Spinal cord (tissue), 10 donors: ENCODE data around the gene VGLL3. TPM values are rescaled to one million over a fixed set of nuclear protein-coding genes. Genes with fewer than 3 reads are reported as not detected.

ENCODE experiments used
- DNase-seq, 6 donors: peaks; one replicate each; pipeline versions ENCODE4 v3.0.0 to v3.0.0-alpha.2; 2013 to 2015; ENCODE audit warnings: low spot score in 6 of 6, low read depth in 4 of 6
- H3K27ac ChIP-seq: one replicate; pipeline ENCODE4 v1.5.1; 2013; ENCODE audit warnings: low read depth, low read length, control low read depth
- H3K27me3 ChIP-seq: one replicate; pipeline ENCODE4 v1.6.1; 2013; ENCODE audit warnings: low read length; ENCODE audit not compliant: control insufficient read depth, insufficient read depth
- H3K36me3 ChIP-seq: one replicate; pipeline ENCODE4 v1.6.1; 2013; ENCODE audit warnings: low read length; ENCODE audit not compliant: control insufficient read depth, insufficient read depth
- H3K4me1 ChIP-seq: one replicate; pipeline ENCODE4 v1.6.1; 2013; ENCODE audit warnings: low read length; ENCODE audit not compliant: control insufficient read depth, insufficient read depth
- H3K4me3 ChIP-seq: one replicate; pipeline ENCODE4 v1.5.1; 2013; ENCODE audit warnings: low read depth, low read length, control low read depth
- H3K9me3 ChIP-seq: one replicate; pipeline ENCODE4 v1.6.1; 2013; ENCODE audit warnings: low read length; ENCODE audit not compliant: control insufficient read depth, insufficient read depth
- WGBS: methylation state at CpG from one replicate; pipeline ENCODE4 v1.1.5; 2013; ENCODE audit warnings: missing lambda C conversion rate; ENCODE audit not compliant: insufficient coverage; 5-methylcytosine and 5-hydroxymethylcytosine counted together
- polyA plus RNA-seq, 2 donors: library from polyadenylated mRNA; unstranded; fragments of 120-200 nt; gene quantifications; one replicate each; pipeline ENCODE4 v1.2.1, GENCODE V29; 2013; ENCODE audit not compliant: insufficient read length in 2 of 2
- total RNA-seq, 2 donors: library from RNA; depleted of rRNA in 1 of 2; stranded (reverse); fragments of 120-200 nt in 1 of 2; fragments of >200 nt in 1 of 2; gene quantifications; one replicate each; pipeline versions ENCODE4 v1.2.3 to v1.2.4, GENCODE V29; 2013 to 2014
- donor health status: healthy.

The VGLL3 gene
- total and polyA plus RNA-seq, 4 donors, result 2.8 to 17.5 (median 5.3) TPM

DNA sequence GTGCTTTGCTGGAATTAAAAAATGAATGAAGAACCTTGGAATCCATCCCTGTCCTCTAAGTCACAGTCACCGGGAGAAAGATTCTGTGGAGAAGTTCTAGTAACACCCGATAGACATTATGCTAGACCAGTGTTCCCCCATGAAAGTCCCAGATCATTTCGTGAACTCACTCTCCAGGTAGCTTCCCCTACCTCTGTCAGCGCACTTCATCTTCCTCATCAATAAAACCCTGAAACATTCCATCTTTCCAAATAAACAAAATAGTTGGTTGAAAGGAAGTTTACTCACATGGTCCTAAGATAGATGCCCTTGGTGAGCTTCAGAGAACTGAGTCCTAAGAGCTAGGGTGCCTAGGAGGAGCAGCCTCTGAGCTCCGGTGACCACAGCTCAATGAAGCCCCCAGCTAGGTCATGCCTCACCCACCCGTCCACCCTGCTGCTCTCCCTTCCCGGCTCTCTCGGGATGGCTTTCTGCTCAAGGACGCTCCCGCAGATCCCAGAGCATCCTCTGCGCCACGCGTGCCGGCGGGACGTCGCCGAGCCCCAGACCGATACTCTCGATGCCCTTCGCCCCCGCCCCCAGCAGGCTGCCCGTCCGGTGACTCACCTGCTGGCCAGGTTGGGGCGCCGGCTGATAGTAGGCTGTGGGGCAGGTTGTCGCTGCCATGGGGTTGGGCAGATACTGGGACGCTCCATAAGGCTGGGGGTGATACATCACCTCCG lies 776 bp downstream of the VGLL3 start:
- peaks cover 5% of the 10 kb centered on the region for H3K4me1 ChIP-seq
- no peaks in the 10 kb centered on the region for H3K36me3 ChIP-seq
- peaks cover 15% of the 10 kb centered on the region for H3K27me3 ChIP-seq
- under 1% methylated on average over 25 of the region's 29 CpGs for WGBS
- no peaks in the 10 kb centered on the region for H3K9me3 ChIP-seq
- peak overlapping the region; percentile 82 for H3K27ac ChIP-seq
- peak overlapping the region; percentile 69 for H3K4me3 ChIP-seq
- DNase-seq, result peak in 1 of 6 donors; percentile 16

DNA sequence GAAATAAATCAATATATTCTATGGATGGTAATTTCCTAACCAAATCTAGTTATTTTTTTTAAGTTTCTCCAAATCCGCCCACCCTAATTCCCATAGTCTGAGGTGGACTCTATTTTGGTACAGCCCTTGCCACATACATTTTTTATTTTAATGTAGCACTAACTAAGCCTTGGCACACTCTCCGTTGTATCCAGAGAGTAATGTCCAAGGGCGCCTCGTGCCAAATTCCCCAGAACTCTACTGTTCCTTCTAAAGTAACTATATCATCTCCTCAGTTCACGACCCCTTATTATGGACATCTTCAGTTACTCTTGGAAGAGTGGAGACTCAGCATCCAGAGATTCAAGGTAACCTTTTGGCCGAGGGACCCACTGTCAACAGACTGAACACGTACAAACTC lies 1.3 kb downstream of the VGLL3 start:
- H3K9me3 ChIP-seq, result no peaks in the 10 kb centered on the region
- peak overlapping the region; percentile 69 for H3K4me3 ChIP-seq
- no peak for DNase-seq
- peaks cover 5% of the 10 kb centered on the region for H3K4me1 ChIP-seq
- no peaks in the 10 kb centered on the region for H3K36me3 ChIP-seq
- no peak overlapping the region for H3K27ac ChIP-seq
- H3K27me3 ChIP-seq, result peaks cover 15% of the 10 kb centered on the region
- WGBS, result 90% methylated on average over 2 of the region's 7 CpGs

DNA sequence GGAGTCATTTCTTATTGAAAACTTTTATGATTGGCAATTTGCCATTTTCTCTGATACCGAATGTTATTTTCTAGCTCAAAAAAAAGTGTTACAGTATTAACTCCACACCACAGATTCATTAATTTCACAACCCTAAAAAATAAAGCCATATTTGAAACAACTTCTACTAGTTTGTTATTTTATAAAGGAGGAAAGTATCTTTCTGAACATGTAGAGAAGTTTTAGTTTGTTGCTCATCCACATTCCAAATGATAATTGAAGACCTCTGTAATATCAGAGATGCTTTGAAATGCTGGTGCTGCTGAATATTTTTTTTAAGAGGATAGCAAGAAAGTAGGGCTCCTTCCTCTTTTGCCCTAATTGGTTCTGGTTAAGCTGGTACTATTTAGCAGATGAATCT lies 1.9 kb downstream of the VGLL3 start:
- Histone ChIP-seq H3K27ac (no peak overlapping the region), H3K36me3 (no peaks in the 10 kb centered on the region), H3K4me3 (peak overlapping the region; percentile 69), H3K9me3 (no peaks in the 10 kb centered on the region), H3K27me3 (peaks cover 15% of the 10 kb centered on the region), H3K4me1 (peaks cover 5% of the 10 kb centered on the region)
- no peak for DNase-seq
- WGBS, result no CpG with 5 or more reads among the region's 1 CpG

DNA sequence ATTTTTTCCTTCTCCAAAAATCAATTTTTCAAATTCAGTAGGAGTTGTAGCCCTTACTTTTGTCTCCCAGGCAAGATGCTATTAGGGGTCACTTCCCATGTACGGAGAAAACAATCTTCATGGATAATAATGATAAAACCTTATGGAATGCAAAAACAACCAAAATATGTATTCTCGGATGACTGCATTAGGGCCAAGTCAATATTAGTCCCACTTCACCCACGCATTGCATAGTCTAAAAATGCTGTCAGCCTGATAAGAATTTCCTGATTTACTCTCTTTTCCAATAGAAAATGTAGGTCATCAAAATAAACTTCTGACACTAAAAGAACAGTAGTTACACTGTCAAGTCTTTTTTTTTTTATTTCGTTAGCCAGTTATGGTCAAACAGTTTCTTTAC lies 2.7 kb downstream of the VGLL3 start:
- Histone ChIP-seq H3K9me3 (no peaks in the 10 kb centered on the region), H3K4me1 (peaks cover 5% of the 10 kb centered on the region), H3K27ac (no peak overlapping the region), H3K36me3 (no peaks in the 10 kb centered on the region), H3K27me3 (peaks cover 13% of the 10 kb centered on the region), H3K4me3 (no peak overlapping the region)
- 100% methylated on average over 1 of the region's 4 CpGs for WGBS
- DNase-seq, result no peak

DNA sequence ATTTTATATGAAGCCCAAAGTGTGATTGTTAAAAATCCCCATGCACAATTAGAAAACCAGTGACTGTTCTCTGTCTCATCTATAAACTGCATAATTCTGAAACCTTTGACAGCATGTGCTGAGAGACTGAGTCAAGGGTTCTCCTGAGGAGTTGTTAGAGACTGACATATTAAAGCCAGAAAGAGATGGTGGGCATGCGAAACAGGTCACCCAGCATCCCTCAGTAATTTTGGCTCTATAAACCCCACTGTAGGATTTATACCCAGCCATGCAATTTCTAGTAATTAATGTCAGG lies 3.6 kb downstream of the VGLL3 start:
- no CpG with 5 or more reads among the region's 1 CpG for WGBS
- H3K9me3 ChIP-seq, result no peaks in the 10 kb centered on the region
- DNase-seq, result no peak
- H3K36me3 ChIP-seq, result no peaks in the 10 kb centered on the region
- no peak overlapping the region for H3K4me3 ChIP-seq
- peaks cover 13% of the 10 kb centered on the region for H3K27me3 ChIP-seq
- H3K4me1 ChIP-seq, result peaks cover 5% of the 10 kb centered on the region
- no peak overlapping the region for H3K27ac ChIP-seq

DNA sequence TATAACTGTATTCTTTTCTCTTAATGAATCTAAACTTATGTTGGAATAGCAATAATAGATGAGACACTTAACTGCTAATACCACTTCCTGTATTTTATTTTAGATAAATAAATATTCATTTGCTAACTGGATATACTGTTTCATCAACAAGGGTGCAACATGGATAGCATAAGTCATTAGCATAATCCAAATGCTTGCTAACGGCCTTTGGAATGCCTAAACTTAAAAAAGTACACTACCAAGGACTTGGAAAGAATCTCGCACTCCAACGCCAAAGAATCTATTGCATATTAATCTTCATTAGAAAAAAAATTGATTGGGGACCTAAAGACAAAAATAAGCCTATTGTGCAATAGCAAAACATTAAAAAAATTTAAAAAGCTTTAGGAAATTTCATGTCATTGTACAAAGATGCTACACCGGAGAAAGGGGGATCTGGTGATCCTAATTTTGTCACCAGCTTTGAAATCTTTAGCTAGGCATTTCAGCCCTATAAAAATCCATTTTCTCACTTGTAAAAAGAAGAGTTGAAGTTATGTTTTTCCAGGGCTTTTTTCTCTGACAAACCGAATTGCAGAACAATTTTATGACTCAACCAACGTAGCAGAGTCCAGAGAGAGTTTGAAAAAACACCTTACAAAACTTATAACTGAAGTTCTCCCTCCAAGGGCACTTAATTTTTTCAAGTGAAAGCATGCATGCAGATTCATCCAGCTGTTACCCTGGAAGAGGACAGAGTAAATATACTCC lies 4.1 kb downstream of the VGLL3 start:
- H3K27ac ChIP-seq, result no peak overlapping the region
- H3K4me3 ChIP-seq, result no peak overlapping the region
- no CpG with 5 or more reads among the region's 6 CpGs for WGBS

DNA sequence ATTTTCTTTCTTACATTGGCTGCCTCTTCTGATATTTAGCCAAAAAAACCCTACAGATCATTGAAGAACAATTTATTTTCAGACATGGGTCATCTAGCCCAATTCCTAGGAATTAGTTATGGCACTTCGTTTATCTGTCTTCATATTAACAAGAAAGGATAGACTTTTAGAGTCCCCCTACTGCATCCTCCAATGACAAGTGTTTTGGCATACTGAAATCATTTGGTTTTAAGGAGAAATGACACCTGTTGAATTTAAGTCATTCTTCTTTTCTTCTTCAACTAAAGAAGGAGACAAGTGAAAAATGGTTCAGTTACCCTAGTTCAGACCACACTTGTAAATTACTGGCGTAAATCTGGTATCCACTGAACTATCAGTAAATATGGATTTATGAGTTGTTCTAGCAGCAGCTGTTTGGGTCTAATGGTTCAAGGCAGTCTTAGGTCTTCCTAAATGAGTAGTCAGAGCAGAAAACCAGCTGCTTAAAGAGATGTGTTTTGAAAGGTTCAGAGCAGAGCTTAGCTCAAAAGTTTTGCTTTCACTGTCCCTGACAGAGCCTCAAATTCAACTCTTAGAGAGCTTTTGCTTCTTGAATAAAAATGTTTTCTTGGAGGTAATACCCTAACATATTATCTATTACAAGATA lies 5.6 kb downstream of the VGLL3 start:
- H3K9me3 ChIP-seq, result no peaks in the 10 kb centered on the region
- no peak overlapping the region for H3K27ac ChIP-seq
- H3K36me3 ChIP-seq, result no peaks in the 10 kb centered on the region
- no peak for DNase-seq
- 80% methylated on average over 1 of the region's 2 CpGs for WGBS
- no peak overlapping the region for H3K4me3 ChIP-seq
- H3K4me1 ChIP-seq, result peaks cover 2% of the 10 kb centered on the region
- peaks cover 11% of the 10 kb centered on the region for H3K27me3 ChIP-seq

More for the DNA sequence above, 4.1 kb downstream of the VGLL3 start:
- H3K9me3 ChIP-seq, result no peaks in the 10 kb centered on the region
- peaks cover 5% of the 10 kb centered on the region for H3K4me1 ChIP-seq
- peaks cover 13% of the 10 kb centered on the region for H3K27me3 ChIP-seq
- no peaks in the 10 kb centered on the region for H3K36me3 ChIP-seq
- no peak for DNase-seq

DNA sequence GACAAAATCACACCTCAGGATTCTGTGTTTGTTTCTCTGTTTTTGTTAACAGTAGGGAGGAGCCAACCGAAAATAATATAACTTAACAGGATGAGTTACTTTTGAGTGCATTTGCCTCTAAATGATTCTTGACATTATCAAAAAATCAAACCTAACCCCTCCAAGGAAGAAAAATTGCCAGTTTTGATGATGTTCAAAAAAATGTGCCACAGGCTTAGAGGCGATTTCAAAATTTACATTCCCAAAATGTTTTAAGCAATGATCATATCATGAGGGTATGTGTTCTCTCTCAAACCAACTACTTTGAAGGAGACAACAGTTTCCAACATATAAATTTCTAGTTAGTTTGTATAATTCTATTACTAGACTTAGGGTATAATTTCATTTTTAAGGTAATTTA lies 6.7 kb downstream of the VGLL3 start:
- no peaks in the 10 kb centered on the region for H3K4me1 ChIP-seq
- H3K27me3 ChIP-seq, result peaks cover 3% of the 10 kb centered on the region
- DNase-seq, result no peak
- H3K9me3 ChIP-seq, result no peaks in the 10 kb centered on the region
- WGBS, result no CpG with 5 or more reads among the region's 2 CpGs
- H3K27ac ChIP-seq, result no peak overlapping the region
- no peak overlapping the region for H3K4me3 ChIP-seq
- H3K36me3 ChIP-seq, result no peaks in the 10 kb centered on the region

DNA sequence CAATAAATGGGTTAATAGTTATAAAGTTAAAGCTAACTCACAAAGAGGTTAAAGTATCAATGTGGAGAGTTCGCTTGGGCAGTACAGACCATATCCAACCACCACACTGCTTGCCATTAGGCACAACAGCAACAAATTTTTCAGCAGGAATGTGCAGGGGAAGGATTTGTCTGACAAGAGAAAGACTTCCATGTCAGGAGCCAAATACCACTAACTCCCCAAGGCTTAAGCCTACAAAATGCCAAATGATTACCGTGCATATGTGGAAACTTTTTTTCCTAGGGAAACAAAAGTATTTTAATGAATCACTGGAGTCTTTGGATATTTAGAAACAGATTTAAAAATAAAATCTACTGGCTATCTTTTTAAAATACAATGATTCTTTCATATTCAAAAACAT lies 8.1 kb downstream of the VGLL3 start:
- Histone ChIP-seq H3K36me3 (no peaks in the 10 kb centered on the region), H3K9me3 (no peaks in the 10 kb centered on the region), H3K27me3 (no peaks in the 10 kb centered on the region), H3K27ac (no peak overlapping the region), H3K4me3 (no peak overlapping the region), H3K4me1 (no peaks in the 10 kb centered on the region)
- WGBS, result no CpG with 5 or more reads among the region's 2 CpGs
- DNase-seq, result no peak
